Smooth muscle cell (in vitro differentiated cells): ENCODE results near the gene RGL1. TPM values are rescaled to one million over a fixed set of nuclear protein-coding genes. Genes with fewer than 3 reads are reported as not detected.
A peak's percentile ranks its signal among the peaks of the same experiment; 100 is the strongest.

Experiments used
- DNase-seq: peaks from one replicate; lab custom pipeline; 2025; ENCODE audit not compliant: unreplicated experiment; lab: John Stamatoyannopoulos, UW
- H2AFZ ChIP-seq: fragments of 200-600 bp; sonication (generic); 2 replicates; pipeline ENCODE4 v1.6.0; 2016; ENCODE audit warnings: antibody characterized with exemption, low read depth, mild to moderate bottlenecking
- H3F3A ChIP-seq: fragments of 200-600 bp; sonication (generic); 2 replicates; pipeline ENCODE4 v1.6.0; 2017; ENCODE audit warnings: antibody characterized with exemption, low read depth
- H3K27ac ChIP-seq: fragments of 200-600 bp; sonication (generic); 2 replicates; pipeline ENCODE4 v1.5.1; 2016; ENCODE audit warnings: low read depth, mild to moderate bottlenecking
- H3K27me3 ChIP-seq: fragments of 200-600 bp; sonication (generic); 2 replicates; pipeline ENCODE4 v1.6.1; 2016; ENCODE audit warnings: low read depth, mild to moderate bottlenecking
- H3K36me3 ChIP-seq: fragments of 200-600 bp; sonication (generic); 2 replicates; pipeline ENCODE4 v1.5.1; 2016; ENCODE audit warnings: low read depth
- H3K4me1 ChIP-seq: fragments of 200-600 bp; sonication (generic); 2 replicates; pipeline ENCODE4 v1.5.1; 2016; ENCODE audit warnings: low read depth
- H3K4me2 ChIP-seq: fragments of 200-600 bp; sonication (generic); 2 replicates; pipeline ENCODE4 v1.6.0; 2016; ENCODE audit warnings: mild to moderate bottlenecking
- H3K4me3 ChIP-seq: fragments of 200-600 bp; sonication (generic); 2 replicates; pipeline ENCODE4 v1.5.1; 2016; ENCODE audit warnings: mild to moderate bottlenecking
- H3K79me2 ChIP-seq: fragments of 200-600 bp; sonication (generic); 2 replicates; pipeline ENCODE4 v1.6.0; 2016; ENCODE audit warnings: low read depth, mild to moderate bottlenecking
- H3K9ac ChIP-seq: fragments of 200-600 bp; sonication (generic); 2 replicates; pipeline ENCODE4 v1.6.0; 2016; ENCODE audit warnings: low read depth
- H3K9me3 ChIP-seq: fragments of 200-600 bp; sonication (generic); replicated peaks from 2 replicates; pipeline ENCODE4 v1.5.1; 2016; ENCODE audit warnings: low read depth
- H4K20me1 ChIP-seq: fragments of 200-600 bp; sonication (generic); 2 replicates; pipeline ENCODE4 v1.6.0; 2016; ENCODE audit warnings: low read depth
- WGBS: methylation state at CpG from one replicate; pipeline ENCODE4 v1.1.7; 2016; ENCODE audit warnings: low lambda C conversion rate; 5-methylcytosine and 5-hydroxymethylcytosine counted together
- polyA plus RNA-seq: library from polyadenylated mRNA; unstranded; fragments of >200 nt; fragmentation: Nextera tagmentation; extraction: Ambion mirVana; gene quantifications from 2 replicates; pipeline ENCODE4 v1.2.1, GENCODE V29; 2016
- total RNA-seq: library from RNA; depleted of rRNA; stranded (reverse); fragments of >200 nt; gene quantifications from 2 replicates; pipeline ENCODE4 v1.2.3, GENCODE V29; 2014
- TF ChIP-seq, protein P1 (sequence below): fragments of 200-600 bp; sonication (generic); IDR thresholded peaks from 2 replicates; pipeline ENCODE4 v1.5.1; 2017; ENCODE audit warnings: borderline replicate concordance, mild to moderate bottlenecking, antibody characterized with exemption; ENCODE audit not compliant: insufficient read depth, poor library complexity, severe bottlenecking

RGL1 gene
- total and polyA plus RNA-seq, 2 experiments from 2014 or later = 21.1 to 21.4 TPM

DNA sequence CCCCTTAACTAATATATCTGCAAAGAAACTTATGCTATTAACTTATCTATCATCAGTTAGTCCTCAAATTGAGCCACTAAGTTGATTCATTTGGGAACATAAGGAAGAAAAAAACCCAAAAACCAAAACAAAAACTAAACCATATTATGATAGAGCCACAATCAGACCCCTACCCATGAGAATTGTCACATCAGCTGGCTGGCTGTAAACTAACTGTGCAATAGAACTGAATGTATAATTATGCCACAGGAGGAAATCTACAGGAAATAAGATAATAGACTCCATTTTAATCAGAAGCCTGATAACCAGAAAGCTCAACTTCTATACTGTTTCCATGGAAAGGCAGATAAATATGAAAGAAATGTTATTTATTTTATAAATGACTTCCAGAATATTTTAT, 110.0 kb downstream of the RGL1 start:
- H2AFZ ChIP-seq = no peak overlapping the region
- H3K27ac ChIP-seq = peak overlapping the region; percentile 88
- no peaks in the 10 kb centered on the region for H3K9me3 ChIP-seq
- H3K27me3 ChIP-seq = no peaks in the 10 kb centered on the region
- H3K79me2 ChIP-seq = no peaks in the 10 kb centered on the region
- peaks cover 16% of the 10 kb centered on the region for H4K20me1 ChIP-seq
- H3K9ac ChIP-seq = no peak overlapping the region
- DNase-seq = no peak
- no peak overlapping the region for H3K4me3 ChIP-seq
- TF ChIP-seq, protein P1, sequence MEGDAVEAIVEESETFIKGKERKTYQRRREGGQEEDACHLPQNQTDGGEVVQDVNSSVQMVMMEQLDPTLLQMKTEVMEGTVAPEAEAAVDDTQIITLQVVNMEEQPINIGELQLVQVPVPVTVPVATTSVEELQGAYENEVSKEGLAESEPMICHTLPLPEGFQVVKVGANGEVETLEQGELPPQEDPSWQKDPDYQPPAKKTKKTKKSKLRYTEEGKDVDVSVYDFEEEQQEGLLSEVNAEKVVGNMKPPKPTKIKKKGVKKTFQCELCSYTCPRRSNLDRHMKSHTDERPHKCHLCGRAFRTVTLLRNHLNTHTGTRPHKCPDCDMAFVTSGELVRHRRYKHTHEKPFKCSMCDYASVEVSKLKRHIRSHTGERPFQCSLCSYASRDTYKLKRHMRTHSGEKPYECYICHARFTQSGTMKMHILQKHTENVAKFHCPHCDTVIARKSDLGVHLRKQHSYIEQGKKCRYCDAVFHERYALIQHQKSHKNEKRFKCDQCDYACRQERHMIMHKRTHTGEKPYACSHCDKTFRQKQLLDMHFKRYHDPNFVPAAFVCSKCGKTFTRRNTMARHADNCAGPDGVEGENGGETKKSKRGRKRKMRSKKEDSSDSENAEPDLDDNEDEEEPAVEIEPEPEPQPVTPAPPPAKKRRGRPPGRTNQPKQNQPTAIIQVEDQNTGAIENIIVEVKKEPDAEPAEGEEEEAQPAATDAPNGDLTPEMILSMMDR = no peak
- peak overlapping the region; percentile 71 for H3K4me2 ChIP-seq
- H3K4me1 ChIP-seq = peaks cover 10% of the 10 kb centered on the region
- H3K36me3 ChIP-seq = peaks cover 6% of the 10 kb centered on the region
- H3F3A ChIP-seq = peaks cover 14% of the 10 kb centered on the region

DNA sequence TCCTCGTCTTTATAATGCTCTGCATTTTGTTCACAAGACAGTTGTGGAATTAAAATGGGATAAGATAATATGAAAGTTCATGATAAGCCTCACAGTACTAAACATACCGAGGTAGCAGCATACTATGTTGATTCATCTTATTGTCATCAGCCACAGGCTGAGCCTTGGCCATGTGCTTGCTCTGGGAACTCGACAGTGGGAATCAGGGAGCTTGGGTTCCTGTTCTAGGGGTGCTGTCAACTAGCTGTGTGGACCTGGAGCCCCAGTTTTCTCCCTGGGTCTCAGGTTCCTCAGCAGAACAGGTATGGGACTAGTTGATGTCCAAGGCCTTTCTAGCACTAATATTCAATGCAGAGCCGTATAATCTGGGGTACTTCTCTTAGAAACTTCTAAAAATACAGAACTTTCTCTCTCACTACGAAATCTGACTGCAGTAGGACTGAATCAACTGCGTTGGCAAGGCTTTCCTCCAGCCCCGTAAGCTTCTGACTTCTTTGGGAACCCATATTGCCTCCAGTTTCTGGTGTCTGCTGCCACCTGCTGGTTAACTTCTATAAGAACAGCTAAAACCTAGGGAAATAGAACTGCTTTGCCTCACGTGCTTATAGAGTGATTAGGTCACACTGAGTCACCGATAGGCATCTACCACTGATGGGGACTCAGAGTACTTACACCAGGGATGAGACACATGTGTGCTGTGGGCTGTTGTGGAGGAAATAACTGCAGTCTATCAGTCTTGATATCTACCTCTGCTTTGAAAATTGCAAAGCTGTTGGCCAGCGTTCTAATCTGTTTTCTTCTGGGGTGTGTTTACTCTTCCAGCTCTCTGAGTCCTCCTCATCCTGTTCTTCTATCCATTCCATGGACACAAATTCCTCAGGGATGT, 110.9 kb downstream of the RGL1 start:
- TF ChIP-seq, protein P1 = peak; percentile 90
- Histone ChIP-seq H3K9me3 (no peaks in the 10 kb centered on the region), H3K4me1 (peaks cover 10% of the 10 kb centered on the region), H2AFZ (no peak overlapping the region), H3K27ac (peak overlapping the region; percentile 88), H3K9ac (peak overlapping the region; percentile 53), H4K20me1 (peaks cover 16% of the 10 kb centered on the region), H3K4me3 (peak overlapping the region; percentile 2), H3K36me3 (peaks cover 6% of the 10 kb centered on the region), H3K4me2 (peak overlapping the region; percentile 71), H3F3A (peaks cover 11% of the 10 kb centered on the region), H3K27me3 (no peaks in the 10 kb centered on the region), H3K79me2 (no peaks in the 10 kb centered on the region)
- DNase-seq = no peak
- 11% methylated on average over 10 of the region's 10 CpGs for WGBS

DNA sequence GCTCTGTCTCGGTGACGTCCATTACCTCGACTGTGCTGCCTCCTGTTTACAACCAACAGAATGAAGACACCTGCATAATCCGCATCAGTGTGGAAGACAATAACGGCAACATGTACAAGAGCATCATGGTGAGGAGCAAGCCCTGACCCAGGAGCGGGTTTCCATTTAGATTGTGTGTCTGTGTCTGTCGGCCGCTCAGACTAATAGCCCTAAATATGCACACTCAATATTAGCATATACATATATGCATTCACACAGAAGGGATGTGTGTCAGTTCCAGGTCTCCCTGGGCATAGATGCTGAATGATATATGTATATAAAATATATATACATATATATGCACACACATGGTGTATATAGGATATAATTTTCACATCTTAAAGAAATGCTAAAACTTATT, 111.7 kb downstream of the RGL1 start:
- WGBS = 96% methylated on average over 8 of the region's 8 CpGs
- Histone ChIP-seq H3F3A (peaks cover 11% of the 10 kb centered on the region), H2AFZ (no peak overlapping the region), H3K4me3 (no peak overlapping the region), H4K20me1 (peaks cover 16% of the 10 kb centered on the region), H3K9me3 (no peaks in the 10 kb centered on the region), H3K4me2 (peak overlapping the region; percentile 71), H3K27me3 (no peaks in the 10 kb centered on the region), H3K36me3 (peaks cover 6% of the 10 kb centered on the region), H3K27ac (no peak overlapping the region), H3K79me2 (no peaks in the 10 kb centered on the region), H3K4me1 (peaks cover 10% of the 10 kb centered on the region), H3K9ac (no peak overlapping the region)
- TF ChIP-seq, protein P1 = no peak
- DNase-seq = no peak

GRCh38 chr1:183918589-183918988, 113.7 kb downstream of the RGL1 start:
- no peak overlapping the region for H3K4me3 ChIP-seq
- no peak overlapping the region for H3K4me2 ChIP-seq
- peaks cover 16% of the 10 kb centered on the region for H4K20me1 ChIP-seq
- DNase-seq = no peak
- peaks cover 10% of the 10 kb centered on the region for H3K36me3 ChIP-seq
- 96% methylated on average over 6 of the region's 6 CpGs for WGBS
- H3K79me2 ChIP-seq = no peaks in the 10 kb centered on the region
- H3K27ac ChIP-seq = no peak overlapping the region
- H2AFZ ChIP-seq = no peak overlapping the region
- TF ChIP-seq, protein P1 = no peak
- peaks cover 10% of the 10 kb centered on the region for H3K4me1 ChIP-seq
- H3F3A ChIP-seq = peaks cover 10% of the 10 kb centered on the region
- H3K27me3 ChIP-seq = no peaks in the 10 kb centered on the region
- H3K9me3 ChIP-seq = no peaks in the 10 kb centered on the region
- H3K9ac ChIP-seq = no peak overlapping the region
